ENCODE results near the gene FUOM.

DNA sequence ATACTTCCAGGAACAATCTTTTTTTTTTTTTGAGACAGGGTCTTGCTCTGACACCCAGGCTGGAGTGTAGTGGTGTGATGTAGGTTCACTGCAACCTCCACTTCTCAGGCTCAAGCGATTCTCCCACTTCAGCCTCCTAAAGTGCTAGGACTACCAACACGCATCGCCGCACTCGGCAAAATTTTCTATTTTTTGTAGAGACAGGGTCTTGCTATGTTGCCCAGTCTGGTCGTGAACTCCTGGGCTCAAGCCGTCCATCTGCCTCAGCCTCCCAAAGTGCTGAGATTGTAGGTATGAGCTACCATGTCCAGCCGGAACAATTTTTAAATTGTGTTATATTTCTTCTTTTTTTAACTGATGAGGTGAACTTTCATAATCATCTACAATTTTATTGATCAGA is 47.0 kb downstream of the FUOM start:
- TF ChIP-seq, protein P1, sequence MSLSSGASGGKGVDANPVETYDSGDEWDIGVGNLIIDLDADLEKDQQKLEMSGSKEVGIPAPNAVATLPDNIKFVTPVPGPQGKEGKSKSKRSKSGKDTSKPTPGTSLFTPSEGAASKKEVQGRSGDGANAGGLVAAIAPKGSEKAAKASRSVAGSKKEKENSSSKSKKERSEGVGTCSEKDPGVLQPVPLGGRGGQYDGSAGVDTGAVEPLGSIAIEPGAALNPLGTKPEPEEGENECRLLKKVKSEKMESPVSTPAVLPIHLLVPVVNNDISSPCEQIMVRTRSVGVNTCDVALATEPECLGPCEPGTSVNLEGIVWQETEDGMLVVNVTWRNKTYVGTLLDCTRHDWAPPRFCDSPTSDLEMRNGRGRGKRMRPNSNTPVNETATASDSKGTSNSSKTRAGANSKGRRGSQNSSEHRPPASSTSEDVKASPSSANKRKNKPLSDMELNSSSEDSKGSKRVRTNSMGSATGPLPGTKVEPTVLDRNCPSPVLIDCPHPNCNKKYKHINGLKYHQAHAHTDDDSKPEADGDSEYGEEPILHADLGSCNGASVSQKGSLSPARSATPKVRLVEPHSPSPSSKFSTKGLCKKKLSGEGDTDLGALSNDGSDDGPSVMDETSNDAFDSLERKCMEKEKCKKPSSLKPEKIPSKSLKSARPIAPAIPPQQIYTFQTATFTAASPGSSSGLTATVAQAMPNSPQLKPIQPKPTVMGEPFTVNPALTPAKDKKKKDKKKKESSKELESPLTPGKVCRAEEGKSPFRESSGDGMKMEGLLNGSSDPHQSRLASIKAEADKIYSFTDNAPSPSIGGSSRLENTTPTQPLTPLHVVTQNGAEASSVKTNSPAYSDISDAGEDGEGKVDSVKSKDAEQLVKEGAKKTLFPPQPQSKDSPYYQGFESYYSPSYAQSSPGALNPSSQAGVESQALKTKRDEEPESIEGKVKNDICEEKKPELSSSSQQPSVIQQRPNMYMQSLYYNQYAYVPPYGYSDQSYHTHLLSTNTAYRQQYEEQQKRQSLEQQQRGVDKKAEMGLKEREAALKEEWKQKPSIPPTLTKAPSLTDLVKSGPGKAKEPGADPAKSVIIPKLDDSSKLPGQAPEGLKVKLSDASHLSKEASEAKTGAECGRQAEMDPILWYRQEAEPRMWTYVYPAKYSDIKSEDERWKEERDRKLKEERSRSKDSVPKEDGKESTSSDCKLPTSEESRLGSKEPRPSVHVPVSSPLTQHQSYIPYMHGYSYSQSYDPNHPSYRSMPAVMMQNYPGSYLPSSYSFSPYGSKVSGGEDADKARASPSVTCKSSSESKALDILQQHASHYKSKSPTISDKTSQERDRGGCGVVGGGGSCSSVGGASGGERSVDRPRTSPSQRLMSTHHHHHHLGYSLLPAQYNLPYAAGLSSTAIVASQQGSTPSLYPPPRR (CRISPR knock-in tag; IDR thresholded peaks at IDR 0.05; ENCODE audit: borderline replicate concordance): no peak
- no peak for TF ChIP-seq ZNF165 (CRISPR knock-in tag; IDR thresholded peaks at IDR 0.05; ENCODE audit: borderline replicate concordance)
- TF ChIP-seq ZNF639 (CRISPR knock-in tag; conservative IDR thresholded peaks at IDR 0.05 in 1 of 2, IDR thresholded peaks at IDR 0.05 in 1 of 2): no peak

Measured in K562 (cell line).